Fibroblast of mammary gland (primary cell): ENCODE results near the gene PPM1L.

Experiments used
- DNase-seq: peaks from one replicate; pipeline ENCODE4 v3.0.0-alpha.2; 2010; ENCODE audit warnings: low read depth
- H3K4me3 ChIP-seq: 2 replicates; pipeline ENCODE4 v1.5.1; 2011; ENCODE audit warnings: low read depth, mild to moderate bottlenecking, low read length, moderate library complexity; ENCODE audit not compliant: control insufficient read depth
- CTCF ChIP-seq: conservative IDR thresholded peaks from 2 replicates; pipeline ENCODE4 v1.5.1; 2011; ENCODE audit warnings: low read depth, low read length, inconsistent platforms; ENCODE audit not compliant: control insufficient read depth, insufficient read depth

Gene PPM1L

GRCh38 chr3:160945336-160945735, 189.3 kb downstream of the PPM1L start:
- no peak for TF ChIP-seq CTCF
- no peak for DNase-seq
- H3K4me3 ChIP-seq = no peak overlapping the region

- no peak for TF ChIP-seq CTCF
- no peak for DNase-seq
- H3K4me3 ChIP-seq = no peak overlapping the region
Observed at GRCh38 chr3:160948273-160948672, 192.2 kb downstream of the PPM1L start.

GRCh38 chr3:160949460-160949859, 193.4 kb downstream of the PPM1L start:
- no peak for TF ChIP-seq CTCF
- no peak overlapping the region for H3K4me3 ChIP-seq
- no peak for DNase-seq

GRCh38 chr3:160950542-160950941, 194.5 kb downstream of the PPM1L start:
- H3K4me3 ChIP-seq = no peak overlapping the region
- no peak for TF ChIP-seq CTCF
- DNase-seq = no peak

- no peak overlapping the region for H3K4me3 ChIP-seq
- no peak for TF ChIP-seq CTCF
- no peak for DNase-seq
Observed at GRCh38 chr3:160950954-160951353, 194.9 kb downstream of the PPM1L start.

- DNase-seq = no peak
- TF ChIP-seq CTCF = no peak
- no peak overlapping the region for H3K4me3 ChIP-seq
Observed at GRCh38 chr3:160951642-160952487, 195.8 kb downstream of the PPM1L start.
